Astrocyte (in vitro differentiated cells and primary cell): ENCODE results near the gene MMP12. TPM values are rescaled to one million over a fixed set of nuclear protein-coding genes. Genes with fewer than 3 reads are reported as not detected.
A peak's percentile ranks its signal among the peaks of the same experiment; 100 is the strongest.

Experiments used
- DNase-seq: peaks from one replicate; pipeline ENCODE4 v3.0.0-alpha.2; 2010; ENCODE audit warnings: low read depth
- FAIRE-seq: peaks from 2 replicates; lab custom pipeline; 2011; peaks lifted over from hg19 to GRCh38; lab: Jason Lieb, UNC
- H2AFZ ChIP-seq: 2 replicates; pipeline ENCODE4 v1.6.0; 2012; ENCODE audit warnings: low read depth, low read length, inconsistent platforms
- H3K27ac ChIP-seq: 2 replicates; pipeline ENCODE4 v1.5.1; 2011; ENCODE audit warnings: low read depth, low read length, inconsistent platforms
- H3K27me3 ChIP-seq: 2 replicates; pipeline ENCODE4 v1.6.0; 2011; ENCODE audit warnings: low read length, inconsistent platforms; ENCODE audit not compliant: insufficient read depth
- H3K36me3 ChIP-seq: 2 replicates; pipeline ENCODE4 v1.5.1; 2011; ENCODE audit warnings: low read length, inconsistent platforms; ENCODE audit not compliant: insufficient read depth
- H3K4me1 ChIP-seq: 2 replicates; pipeline ENCODE4 v1.5.1; 2011; ENCODE audit warnings: low read length, inconsistent platforms; ENCODE audit not compliant: insufficient read depth
- H3K4me2 ChIP-seq: 2 replicates; pipeline ENCODE4 v1.6.0; 2012; ENCODE audit warnings: low read length, inconsistent platforms
- H3K4me3 ChIP-seq: 2 replicates; pipeline ENCODE4 v1.5.1; 2011; ENCODE audit warnings: low read depth, mild to moderate bottlenecking, low read length, inconsistent platforms; ENCODE audit not compliant: insufficient read depth
- H3K79me2 ChIP-seq: 2 replicates; pipeline ENCODE4 v1.6.0; 2012; ENCODE audit warnings: mild to moderate bottlenecking, low read length, inconsistent platforms; ENCODE audit not compliant: insufficient read depth
- H3K9ac ChIP-seq: 2 replicates; pipeline ENCODE4 v1.6.0; 2012; ENCODE audit warnings: mild to moderate bottlenecking, low read length, inconsistent platforms
- H3K9me3 ChIP-seq: 2 replicates; pipeline ENCODE4 v1.5.1; 2012; ENCODE audit warnings: low read depth, mild to moderate bottlenecking, low read length, inconsistent platforms; ENCODE audit not compliant: insufficient read depth
- H4K20me1 ChIP-seq: 2 replicates; pipeline ENCODE4 v1.6.0; 2012; ENCODE audit warnings: low read length, inconsistent platforms; ENCODE audit not compliant: insufficient read depth
- H3K27ac Mint-ChIP-seq: one replicate; pipeline ENCODE4 v1.8.0; 2021; ENCODE audit warnings: mild to moderate bottlenecking, mixed read lengths; ENCODE audit not compliant: unreplicated experiment
- H3K27me3 Mint-ChIP-seq: one replicate; pipeline ENCODE4 v1.8.0; 2021; ENCODE audit warnings: low read depth, mixed read lengths; ENCODE audit not compliant: unreplicated experiment
- H3K36me3 Mint-ChIP-seq: one replicate; pipeline ENCODE4 v1.8.0; 2021; ENCODE audit warnings: low read depth, mixed read lengths; ENCODE audit not compliant: unreplicated experiment
- H3K4me1 Mint-ChIP-seq: one replicate; pipeline ENCODE4 v1.8.0; 2021; ENCODE audit warnings: low read depth, mixed read lengths; ENCODE audit not compliant: unreplicated experiment
- H3K4me3 Mint-ChIP-seq: one replicate; pipeline ENCODE4 v1.8.0; 2021; ENCODE audit warnings: mild to moderate bottlenecking, moderate library complexity, mixed read lengths; ENCODE audit not compliant: unreplicated experiment
- H3K9me3 Mint-ChIP-seq: one replicate; pipeline ENCODE4 v1.8.0; 2021; ENCODE audit warnings: mild to moderate bottlenecking, mixed read lengths; ENCODE audit not compliant: unreplicated experiment
- EZH2 ChIP-seq: IDR thresholded peaks from 2 replicates; pipeline ENCODE4 v1.6.1; 2012; ENCODE audit warnings: mild to moderate bottlenecking, low read length, inconsistent platforms; ENCODE audit not compliant: insufficient read depth
- total RNA-seq: library from RNA; stranded (reverse); gene quantifications from 2 replicates; pipeline ENCODE4 v1.2.1, GENCODE V29; 2021
- TF ChIP-seq, protein P1 (sequence below): IDR thresholded peaks from 2 replicates; pipeline ENCODE4 v1.5.1; 2011; ENCODE audit warnings: low read depth, mild to moderate bottlenecking, inconsistent platforms, low read length, moderate library complexity; ENCODE audit not compliant: insufficient read depth

The MMP12 gene
- total RNA-seq, 1 donor from 2014 or later, result not detected

DNA sequence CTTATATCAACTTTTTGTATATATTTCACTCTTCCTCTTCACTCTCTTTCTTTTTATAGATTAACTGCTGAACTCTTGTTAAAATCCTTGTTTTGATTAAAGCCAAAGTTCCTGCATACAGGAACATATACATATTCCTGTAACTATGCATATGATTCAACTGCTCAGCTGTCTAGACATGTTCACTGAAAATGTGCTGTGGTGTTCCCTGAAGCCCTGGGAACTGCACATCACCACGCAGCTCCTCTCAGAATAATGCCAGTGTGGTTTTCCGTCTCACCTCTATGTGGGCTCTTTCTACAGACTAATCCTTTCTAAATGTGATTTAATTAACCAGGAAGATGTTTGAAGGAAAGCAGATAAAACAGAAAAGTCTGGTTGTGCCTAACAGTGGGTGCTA is 25.6 kb upstream of the MMP12 start:
- Mint-ChIP-seq H3K27ac (peak overlapping the region; percentile 84), H3K36me3 (no peaks in the 10 kb centered on the region), H3K4me1 (peaks cover 3% of the 10 kb centered on the region), H3K4me3 (no peak overlapping the region), H3K9me3 (no peaks in the 10 kb centered on the region), H3K27me3 (no peaks in the 10 kb centered on the region)
- Histone ChIP-seq H3K9me3 (no peaks in the 10 kb centered on the region), H2AFZ (no peak overlapping the region), H3K27me3 (no peaks in the 10 kb centered on the region), H3K27ac (no peak overlapping the region), H3K4me2 (no peak overlapping the region), H3K9ac (no peak overlapping the region), H3K4me3 (no peak overlapping the region), H4K20me1 (no peaks in the 10 kb centered on the region), H3K79me2 (no peaks in the 10 kb centered on the region), H3K36me3 (no peaks in the 10 kb centered on the region), H3K4me1 (no peaks in the 10 kb centered on the region)
- FAIRE-seq (no peak), DNase-seq (no peak)
- TF ChIP-seq EZH2, result no peak
- TF ChIP-seq, protein P1, sequence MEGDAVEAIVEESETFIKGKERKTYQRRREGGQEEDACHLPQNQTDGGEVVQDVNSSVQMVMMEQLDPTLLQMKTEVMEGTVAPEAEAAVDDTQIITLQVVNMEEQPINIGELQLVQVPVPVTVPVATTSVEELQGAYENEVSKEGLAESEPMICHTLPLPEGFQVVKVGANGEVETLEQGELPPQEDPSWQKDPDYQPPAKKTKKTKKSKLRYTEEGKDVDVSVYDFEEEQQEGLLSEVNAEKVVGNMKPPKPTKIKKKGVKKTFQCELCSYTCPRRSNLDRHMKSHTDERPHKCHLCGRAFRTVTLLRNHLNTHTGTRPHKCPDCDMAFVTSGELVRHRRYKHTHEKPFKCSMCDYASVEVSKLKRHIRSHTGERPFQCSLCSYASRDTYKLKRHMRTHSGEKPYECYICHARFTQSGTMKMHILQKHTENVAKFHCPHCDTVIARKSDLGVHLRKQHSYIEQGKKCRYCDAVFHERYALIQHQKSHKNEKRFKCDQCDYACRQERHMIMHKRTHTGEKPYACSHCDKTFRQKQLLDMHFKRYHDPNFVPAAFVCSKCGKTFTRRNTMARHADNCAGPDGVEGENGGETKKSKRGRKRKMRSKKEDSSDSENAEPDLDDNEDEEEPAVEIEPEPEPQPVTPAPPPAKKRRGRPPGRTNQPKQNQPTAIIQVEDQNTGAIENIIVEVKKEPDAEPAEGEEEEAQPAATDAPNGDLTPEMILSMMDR, result no peak

DNA sequence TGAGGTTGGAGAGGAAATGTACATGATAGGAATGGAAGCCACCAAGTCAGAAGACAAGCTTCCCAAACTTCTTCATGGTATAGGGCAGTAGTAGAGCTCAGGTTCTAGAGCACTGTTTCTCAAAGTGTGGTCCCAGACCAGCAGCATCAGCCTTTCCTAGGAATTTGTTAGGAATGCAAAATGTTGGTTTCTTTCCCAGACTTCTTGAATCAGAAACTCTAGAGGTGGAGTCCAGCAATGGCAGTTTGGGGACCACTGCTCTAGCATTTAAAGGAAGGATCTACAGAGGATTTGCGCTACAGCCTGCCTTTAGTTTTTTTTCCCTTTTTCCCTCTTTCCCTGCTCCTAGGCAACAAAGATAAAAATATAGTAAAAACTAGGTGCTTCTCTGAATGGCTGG is 17.0 kb upstream of the MMP12 start:
- no peaks in the 10 kb centered on the region for H3K4me1 ChIP-seq
- FAIRE-seq (no peak), DNase-seq (peak; percentile 28)
- Mint-ChIP-seq H3K9me3 (no peaks in the 10 kb centered on the region), H3K36me3 (no peaks in the 10 kb centered on the region), H3K27ac (no peak overlapping the region), H3K27me3 (peaks cover 4% of the 10 kb centered on the region), H3K4me1 (no peaks in the 10 kb centered on the region), H3K4me3 (no peak overlapping the region)
- H3K9me3 ChIP-seq, result no peaks in the 10 kb centered on the region
- no peak overlapping the region for H3K27ac ChIP-seq
- no peak overlapping the region for H2AFZ ChIP-seq
- no peaks in the 10 kb centered on the region for H3K79me2 ChIP-seq
- no peak for TF ChIP-seq EZH2
- TF ChIP-seq, protein P1, result no peak
- H3K9ac ChIP-seq, result no peak overlapping the region
- H3K4me2 ChIP-seq, result no peak overlapping the region
- no peak overlapping the region for H3K4me3 ChIP-seq
- H4K20me1 ChIP-seq, result no peaks in the 10 kb centered on the region
- no peaks in the 10 kb centered on the region for H3K36me3 ChIP-seq
- H3K27me3 ChIP-seq, result peaks cover 8% of the 10 kb centered on the region

DNA sequence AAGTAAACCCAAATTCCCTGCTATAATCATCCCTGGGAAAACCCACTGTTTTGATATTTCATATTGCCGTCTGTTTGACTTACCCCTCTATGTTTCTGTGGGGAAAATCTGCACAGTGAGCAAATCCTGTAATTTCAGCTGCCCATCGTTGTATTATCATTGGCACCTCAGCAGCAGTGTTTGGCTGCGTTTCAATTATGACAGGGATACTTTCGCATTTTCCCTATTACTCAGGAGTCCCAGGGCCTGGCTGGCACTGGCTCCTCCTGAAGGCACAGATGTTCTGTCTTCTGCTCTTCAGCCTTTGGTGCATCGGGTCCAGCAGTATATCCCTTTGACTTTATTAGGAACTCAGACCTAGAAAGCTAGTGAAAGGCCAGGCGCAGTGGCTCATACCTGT is 12.2 kb upstream of the MMP12 start:
- H3K4me3 ChIP-seq, result no peak overlapping the region
- no peak overlapping the region for H2AFZ ChIP-seq
- FAIRE-seq (no peak), DNase-seq (peak; percentile 21)
- H4K20me1 ChIP-seq, result no peaks in the 10 kb centered on the region
- Mint-ChIP-seq H3K9me3 (peaks cover 7% of the 10 kb centered on the region), H3K27me3 (peaks cover 8% of the 10 kb centered on the region), H3K36me3 (peaks cover 2% of the 10 kb centered on the region), H3K27ac (no peak overlapping the region), H3K4me1 (no peaks in the 10 kb centered on the region), H3K4me3 (no peak overlapping the region)
- H3K9ac ChIP-seq, result no peak overlapping the region
- H3K27ac ChIP-seq, result no peak overlapping the region
- peaks cover 8% of the 10 kb centered on the region for H3K27me3 ChIP-seq
- H3K9me3 ChIP-seq, result no peaks in the 10 kb centered on the region
- H3K4me2 ChIP-seq, result no peak overlapping the region
- TF ChIP-seq, protein P1, result no peak
- no peak for TF ChIP-seq EZH2
- no peaks in the 10 kb centered on the region for H3K36me3 ChIP-seq
- H3K4me1 ChIP-seq, result no peaks in the 10 kb centered on the region
- H3K79me2 ChIP-seq, result no peaks in the 10 kb centered on the region
